Measurements from ENCODE around the gene NMT1.

DNA sequence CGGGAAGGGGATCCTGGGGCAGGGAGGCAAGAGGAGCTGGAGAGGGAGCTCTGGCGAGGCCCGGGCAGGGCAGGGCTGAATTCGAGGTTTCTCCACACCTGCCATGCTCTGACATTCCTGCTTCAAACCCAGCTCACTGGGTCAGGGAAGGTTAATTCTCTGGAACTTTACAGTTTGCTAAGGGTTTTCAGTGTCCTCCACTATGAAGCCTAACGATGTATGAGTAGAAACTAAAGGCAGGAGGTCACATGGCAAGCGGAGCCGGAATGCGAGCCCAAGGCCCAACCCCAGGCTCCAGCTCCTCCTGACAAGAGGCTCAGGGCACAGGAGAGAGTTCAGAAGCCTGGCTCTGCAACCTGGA is 38.8 kb upstream of the NMT1 start:
- TF ChIP-seq EP300 (IDR thresholded peaks at IDR 0.05; ENCODE audit: borderline replicate concordance in 1 of 2, low read depth in 1 of 2, low read length in 1 of 2) (no peak), CTCF (IDR thresholded peaks at IDR 0.05) (no peak), RAD21 (IDR thresholded peaks at IDR 0.05; ENCODE audit: low read length) (no peak)

Data from SK-N-SH (cell line).